CD4-positive, alpha-beta T cell treated with Interleukin-4 for 1 hour (primary cell): ENCODE results near the gene ENPP7.

Experiments used
- DNase-seq, 2 donors: peaks; one replicate each; pipeline ENCODE4 v3.0.0-alpha.2; 2020 to 2022

The ENPP7 gene

GRCh38 chr17:79733692-79734070 lies 2.9 kb downstream of the ENPP7 start:
- DNase-seq, result no peak

GRCh38 chr17:79735096-79735495 lies 4.4 kb downstream of the ENPP7 start:
- no peak for DNase-seq

DNA sequence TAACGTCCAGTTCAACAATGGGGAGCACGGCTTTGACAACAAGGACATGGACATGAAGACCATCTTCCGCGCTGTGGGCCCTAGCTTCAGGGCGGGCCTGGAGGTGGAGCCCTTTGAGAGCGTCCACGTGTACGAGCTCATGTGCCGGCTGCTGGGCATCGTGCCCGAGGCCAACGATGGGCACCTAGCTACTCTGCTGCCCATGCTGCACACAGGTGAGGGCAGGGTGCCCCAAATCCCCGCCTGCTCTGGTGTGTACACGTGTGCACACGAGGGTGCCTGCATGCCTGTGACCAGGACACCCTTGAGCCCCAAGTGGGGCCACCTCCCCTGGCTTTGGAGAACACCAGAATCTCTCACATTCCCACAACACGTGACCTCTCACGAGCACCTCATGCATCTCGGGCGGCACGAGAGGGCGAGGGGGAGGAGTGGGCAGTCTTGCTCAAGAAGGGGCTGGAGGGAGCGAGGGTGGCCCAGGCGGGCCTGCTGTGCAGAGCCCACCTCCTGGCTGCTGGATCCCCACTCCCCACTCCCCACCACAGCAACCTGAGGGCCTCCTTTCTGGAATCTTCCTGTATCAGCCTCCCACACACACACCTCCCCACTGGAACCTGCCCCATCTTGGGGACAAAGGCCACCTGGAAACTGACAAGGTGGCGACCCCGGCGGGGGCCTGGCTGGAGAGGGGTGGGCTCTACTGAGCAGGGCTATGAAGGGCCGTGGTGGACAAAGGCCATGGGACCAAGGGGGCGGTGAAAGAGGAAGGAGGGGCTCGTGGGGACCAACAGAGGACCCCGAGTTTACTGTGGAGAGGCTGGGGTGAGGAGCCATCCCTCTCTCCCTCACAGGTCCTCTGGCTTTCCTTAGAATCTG lies 6.5 kb downstream of the ENPP7 start:
- DNase-seq, result no peak

DNA sequence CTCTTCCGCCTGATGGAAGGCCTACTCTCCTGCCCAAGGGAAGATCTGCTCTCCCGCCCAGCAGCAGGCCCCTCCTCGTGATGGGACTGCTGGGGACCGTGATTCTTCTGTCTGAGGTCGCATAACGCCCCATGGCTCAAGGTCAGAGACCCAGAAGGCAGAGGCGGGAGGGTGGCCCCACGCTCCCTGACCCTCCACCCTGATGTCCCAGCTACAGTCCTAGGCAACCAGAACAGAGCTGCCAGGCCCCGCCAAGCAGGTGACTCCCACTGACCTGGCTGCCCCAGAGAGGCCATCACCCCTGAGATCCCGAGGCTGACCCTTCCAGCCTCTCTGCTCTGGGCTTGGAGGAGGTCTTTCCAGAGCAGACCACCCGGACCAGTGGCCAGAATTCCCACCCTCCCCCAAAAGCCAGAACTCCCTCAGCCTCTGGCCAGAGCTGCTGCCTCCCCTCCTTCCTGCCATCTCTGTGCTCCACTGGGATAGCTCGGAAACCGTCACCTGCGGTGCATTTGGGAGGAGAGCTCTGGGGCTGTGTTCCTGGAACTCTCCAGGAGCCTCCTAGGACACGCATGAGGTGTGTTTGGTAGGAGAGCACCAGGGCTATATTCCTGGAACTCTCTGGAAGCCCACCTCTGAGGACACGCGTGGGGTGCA lies 7.3 kb downstream of the ENPP7 start:
- no peak for DNase-seq

DNA sequence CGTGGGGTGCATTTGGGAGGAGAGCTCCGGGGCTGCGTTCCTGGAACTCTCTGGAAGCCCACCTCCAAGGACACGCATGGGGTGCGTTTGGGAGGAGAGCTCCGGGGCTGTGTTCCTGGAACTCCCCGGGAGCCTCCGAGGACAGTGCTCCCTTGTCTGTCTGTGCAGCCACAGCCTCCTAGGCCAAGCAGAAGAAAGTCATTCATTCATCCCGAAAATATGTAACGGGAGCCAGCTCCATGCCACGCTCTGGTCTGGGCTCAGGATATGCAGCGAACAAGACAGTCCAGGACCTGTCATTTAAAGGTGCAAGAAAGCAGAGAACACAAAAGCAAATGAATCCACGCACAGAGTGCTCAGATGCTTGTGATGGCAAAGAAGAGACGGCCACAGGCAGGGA lies 7.9 kb downstream of the ENPP7 start:
- no peak for DNase-seq

DNA sequence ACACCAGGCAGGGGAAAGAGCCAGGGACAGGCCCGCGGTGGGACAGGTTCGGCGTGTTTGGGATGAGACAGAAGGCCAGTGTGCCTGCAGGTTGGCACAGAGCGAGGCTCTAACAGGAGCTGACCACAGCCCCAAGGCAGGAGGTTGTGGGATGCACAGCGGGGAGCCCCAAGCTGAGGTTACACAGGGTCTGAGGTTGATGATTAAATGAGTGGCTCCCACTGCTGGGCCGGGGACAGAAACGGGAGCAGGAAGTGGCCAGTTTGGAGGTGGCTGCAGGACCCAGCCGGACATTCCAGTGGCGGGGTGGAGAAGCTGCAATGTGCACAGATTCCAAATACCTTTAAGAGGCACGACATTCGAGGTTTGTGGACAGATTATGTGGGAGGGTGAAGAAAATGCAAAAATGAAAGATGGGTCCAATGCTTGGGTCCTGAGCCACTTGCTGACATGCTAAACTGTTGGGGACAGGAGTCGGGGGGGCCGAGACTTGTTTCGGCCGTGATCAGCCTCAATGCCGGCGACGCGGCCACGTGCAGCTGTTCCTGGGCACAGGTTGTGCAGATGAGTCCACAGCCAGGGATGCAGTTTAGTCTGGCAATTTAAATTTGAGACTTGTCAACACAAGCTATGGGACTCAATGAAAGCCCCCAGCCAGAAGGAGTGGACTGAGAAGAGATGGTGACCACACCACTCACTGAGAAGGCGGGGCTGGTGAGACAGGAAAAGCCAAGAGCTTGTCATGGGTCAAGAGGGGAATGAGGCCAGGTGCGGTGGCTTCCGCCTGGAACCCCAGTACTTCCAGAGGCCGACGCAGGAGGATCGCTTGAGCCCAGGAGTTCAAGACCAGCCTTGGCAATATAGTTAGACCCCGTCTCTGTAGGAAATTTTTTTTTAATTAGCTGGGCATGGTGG lies 8.7 kb downstream of the ENPP7 start:
- no peak for DNase-seq

DNA sequence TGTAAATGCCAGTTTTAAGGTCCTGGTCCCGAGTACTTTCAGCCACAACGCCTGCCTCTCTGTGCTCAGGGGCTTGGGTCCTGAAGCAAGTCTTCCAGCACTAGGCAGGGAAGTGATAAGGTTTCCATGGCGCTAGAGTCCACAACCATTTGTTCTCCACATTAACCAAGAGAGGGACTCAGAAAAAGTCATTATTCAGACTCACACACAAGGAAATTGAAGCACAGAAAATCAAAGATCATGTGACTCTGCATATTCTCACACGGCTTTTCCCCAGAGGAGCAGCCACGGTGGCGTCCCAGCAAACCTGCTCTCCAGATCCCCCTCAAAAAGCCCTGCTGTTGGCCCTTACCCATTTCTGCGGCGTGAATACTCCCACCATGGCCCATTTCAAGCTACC lies 9.7 kb downstream of the ENPP7 start:
- DNase-seq, result no peak

DNA sequence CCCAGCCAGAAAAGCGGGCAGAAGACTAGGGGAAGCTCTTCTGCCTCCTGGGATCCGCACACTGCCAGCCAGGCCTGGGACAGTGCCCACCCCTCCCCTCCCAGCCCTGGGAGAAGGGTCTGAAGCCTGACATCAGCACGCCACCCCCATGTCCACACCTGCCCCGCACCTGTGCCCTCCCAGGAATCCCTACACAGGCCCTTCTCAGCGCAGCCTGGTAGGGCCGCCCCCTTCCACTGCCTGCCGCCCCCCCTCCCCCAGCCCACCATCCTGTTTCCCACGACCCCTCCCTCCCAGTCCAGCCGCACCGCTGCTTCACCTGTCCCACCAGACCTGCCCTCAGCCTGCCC lies 10.6 kb downstream of the ENPP7 start:
- no peak for DNase-seq

- DNase-seq, result peak; percentile 73 to 74
These were observed 11.2 kb downstream of the ENPP7 start for GRCh38 chr17:79741751-79742588.

DNA sequence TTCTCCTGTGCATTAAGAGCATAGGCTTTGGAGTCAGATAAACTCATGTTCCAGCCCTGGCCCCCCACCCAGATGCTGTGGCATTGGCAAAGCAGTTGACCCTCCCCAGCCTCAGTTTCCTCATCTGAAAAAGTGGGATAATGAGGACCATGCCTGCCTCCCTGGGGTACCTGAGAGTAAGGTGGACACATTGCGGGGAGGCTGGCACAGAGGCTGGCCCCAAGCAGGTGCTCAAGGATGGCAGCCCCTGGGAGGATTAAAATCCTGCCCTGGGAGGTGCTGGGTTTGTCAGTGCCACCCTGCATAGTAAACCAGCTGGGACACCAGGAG lies 11.8 kb downstream of the ENPP7 start:
- DNase-seq, result no peak

- DNase-seq, result no peak
These were observed 12.3 kb downstream of the ENPP7 start for GRCh38 chr17:79742951-79743476.

GRCh38 chr17:79743614-79744013 lies 12.9 kb downstream of the ENPP7 start:
- no peak for DNase-seq

DNA sequence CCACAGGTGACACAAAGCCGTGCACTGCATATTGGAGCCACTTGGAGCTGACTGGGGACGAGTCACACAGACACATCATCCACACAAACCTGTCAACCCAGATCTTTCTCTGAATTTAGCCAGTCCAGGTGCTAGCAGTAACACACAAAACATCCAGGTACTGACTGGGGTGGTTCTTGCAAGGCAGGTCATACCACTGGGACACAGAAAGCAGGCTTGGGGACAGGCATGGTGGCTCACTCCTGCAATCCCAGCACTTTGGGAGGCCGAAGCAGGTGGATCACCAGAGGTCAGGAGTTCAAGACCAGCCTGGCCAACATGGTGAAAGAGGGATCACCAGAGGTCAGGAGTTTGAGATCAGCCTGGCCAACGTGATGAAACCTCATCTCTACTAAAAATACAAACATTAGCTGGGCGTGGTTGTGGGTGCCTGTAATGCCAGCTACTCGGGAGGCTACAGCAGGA lies 14.9 kb downstream of the ENPP7 start:
- no peak for DNase-seq

GRCh38 chr17:79746889-79747507 lies 16.3 kb downstream of the ENPP7 start:
- no peak for DNase-seq

DNA sequence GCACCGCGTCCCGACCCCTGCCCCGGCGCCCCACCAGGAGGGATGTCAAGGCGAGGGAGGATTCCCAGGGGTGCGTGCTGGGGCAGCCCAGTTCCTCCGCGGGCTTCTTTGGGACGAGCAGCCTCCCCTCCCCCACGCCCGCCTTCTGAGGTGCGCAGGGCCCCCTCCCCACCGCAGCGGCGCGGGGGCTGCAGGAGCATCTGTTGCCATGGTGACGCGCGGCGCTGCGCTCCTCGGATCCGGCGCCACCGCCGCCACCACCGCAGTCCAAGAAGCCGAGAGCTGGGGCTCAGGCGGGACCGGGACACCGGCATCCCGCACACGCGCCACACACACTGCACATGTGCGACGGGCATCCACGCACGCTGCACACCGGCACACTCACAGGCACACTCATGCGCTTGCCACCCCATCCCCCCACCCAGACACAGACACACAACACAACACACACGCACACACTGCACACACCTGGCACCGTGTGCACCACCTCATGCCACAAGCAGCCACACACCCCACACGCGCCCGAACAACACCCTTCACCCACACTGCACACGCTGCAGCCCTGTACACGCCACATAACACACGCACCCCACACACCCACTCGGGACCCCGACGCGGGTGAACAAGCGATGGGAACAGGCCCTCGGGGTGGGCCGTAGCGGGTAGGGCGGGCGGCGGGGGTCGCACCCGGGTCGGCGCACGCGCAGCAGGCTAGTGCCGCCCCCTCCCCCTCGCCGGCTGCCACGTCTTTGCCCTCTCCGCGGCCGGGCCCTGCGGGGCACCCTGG lies 17.0 kb downstream of the ENPP7 start:
- no peak for DNase-seq

DNA sequence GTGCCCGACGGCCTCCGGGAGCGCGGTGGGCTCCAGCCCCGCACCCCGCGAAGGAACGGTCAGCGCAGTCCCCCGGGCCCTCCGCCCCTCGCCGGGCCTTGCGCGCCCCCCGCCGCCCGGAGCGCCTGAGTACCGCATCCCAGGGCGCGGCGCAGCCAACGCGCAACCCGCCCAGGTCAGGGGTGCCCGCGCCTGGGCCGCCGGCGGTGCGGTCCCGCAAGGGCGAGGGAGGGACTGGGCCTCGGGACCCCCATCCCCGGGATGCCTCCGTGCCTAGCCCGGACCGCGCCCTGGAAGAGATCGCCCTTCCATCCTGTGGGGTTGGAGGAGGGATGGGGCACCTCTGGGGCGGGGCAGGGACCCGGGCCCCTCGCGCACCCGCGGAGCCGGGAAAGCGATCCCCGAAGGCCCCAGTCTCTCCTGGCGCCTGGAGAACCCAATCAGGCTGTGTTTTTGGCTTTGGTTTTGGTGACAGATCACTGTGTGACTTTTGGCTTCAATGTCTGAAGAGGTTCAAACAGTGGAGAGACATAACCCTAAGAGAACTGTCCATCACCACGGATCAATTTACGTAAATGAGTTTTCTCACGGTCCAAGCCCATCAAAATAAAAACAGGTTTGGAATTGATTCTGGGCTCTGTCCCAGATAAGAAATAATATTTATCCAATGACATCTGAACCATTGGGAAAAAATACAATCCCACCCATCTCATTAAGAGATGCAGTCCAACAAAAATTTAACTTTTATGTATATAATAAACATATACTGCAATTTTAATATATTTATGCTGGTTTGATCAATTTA lies 17.8 kb downstream of the ENPP7 start:
- no peak for DNase-seq

- no peak for DNase-seq
These were observed 18.5 kb downstream of the ENPP7 start for GRCh38 chr17:79749156-79749815.

GRCh38 chr17:79749958-79750357 lies 19.2 kb downstream of the ENPP7 start:
- no peak for DNase-seq
